ENCODE data around the gene PLEKHA6.

Gene PLEKHA6

DNA sequence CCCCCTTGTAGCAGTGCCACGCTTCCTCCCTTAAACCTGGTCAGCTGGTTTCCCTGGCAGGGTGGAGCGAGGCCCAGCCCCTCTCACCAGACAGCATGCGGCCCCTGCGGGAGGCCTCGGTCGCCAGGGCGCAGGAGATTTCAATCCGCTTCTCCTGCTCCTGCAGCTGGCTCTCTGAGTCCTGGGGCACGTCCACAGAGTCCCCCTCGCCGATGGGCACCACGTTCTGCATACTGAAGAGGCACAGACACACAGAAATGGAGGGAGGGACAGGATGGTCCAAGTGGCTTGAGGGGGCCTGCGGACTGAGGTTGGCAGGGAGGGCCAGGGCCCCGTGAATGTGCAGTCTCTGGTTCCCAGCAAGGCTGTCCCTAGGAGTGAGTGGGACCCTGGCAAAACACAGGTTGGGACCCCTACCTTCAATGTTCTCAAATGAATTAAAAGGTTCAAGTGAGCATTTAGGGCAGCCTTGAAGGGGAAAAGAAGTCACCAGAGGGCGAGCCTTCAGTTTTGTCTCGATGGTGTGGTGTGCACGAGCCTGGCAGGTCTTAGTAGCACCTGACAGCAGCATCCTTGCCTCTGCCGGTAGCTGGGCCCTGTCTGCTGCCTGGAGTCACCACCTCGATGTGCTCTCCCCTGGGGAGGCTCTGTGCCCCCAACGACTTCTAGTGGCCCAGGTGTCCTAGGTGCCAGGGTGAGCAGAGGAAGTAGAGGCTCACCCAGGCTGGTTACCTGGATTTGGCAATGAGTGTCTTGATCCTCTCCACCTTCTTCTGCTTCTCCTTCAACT, 131.5 kb downstream of the PLEKHA6 start:
- no peak for DNase-seq

DNA sequence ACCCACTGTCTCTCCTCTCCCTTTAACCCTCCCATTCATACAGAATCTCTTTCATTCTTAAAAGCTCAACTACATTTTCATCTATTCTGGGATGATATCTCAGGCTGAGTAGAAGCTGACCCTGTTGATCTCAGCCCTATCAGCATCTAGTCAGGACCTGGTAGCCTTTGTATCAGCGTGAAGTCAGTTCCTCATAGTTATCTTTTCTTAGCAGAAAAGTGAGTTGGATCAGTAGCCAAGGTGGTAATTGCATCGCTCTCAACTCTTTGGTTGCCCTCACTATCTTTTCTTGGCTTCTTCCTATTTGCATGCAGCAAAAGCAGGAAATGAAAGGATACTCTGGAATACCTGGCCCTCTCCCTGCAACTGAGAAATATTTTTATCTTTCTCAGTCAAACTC, 132.4 kb downstream of the PLEKHA6 start:
- no peak for DNase-seq

DNA sequence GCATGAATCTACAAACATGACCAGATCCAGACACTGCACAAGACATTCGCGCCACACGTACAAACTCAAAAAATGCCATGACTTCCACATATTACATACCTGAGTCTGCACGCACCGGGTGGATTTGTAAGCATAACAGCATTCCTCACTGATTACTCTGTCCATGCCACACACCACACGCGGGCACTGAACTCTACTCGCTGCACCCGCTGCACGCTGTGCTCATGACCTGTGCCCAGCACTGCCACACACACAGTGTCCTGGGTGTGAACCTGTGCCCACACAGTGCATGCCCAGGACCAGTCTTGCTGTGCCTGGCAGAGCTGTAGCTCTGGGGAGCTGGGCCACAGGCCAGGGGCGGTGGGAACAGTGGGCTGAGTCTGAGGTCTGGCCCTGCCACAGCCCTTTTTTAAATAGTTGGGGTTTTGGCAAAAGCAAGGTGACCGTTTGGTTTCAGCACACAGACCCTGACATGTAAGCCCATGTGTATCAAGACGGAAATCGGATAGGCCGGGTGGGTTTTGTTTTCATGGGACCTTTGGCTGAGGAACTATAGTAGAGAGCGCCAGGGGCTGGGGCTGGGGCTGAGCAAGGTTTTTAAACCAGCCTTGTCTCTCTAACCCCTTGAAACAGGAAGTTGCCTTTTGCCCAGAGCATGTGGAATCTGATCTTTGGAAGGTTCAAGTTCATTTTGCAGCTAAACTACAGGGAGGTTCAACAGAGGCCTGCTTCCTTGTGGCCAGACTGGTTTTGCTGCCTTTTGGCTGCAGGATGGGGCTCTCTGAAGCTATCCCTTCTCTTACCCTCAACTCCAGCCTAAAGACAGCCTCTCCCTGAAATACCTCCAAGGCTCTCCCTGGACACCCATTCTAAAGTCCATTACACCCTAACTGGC, 133.6 kb downstream of the PLEKHA6 start:
- no peak for DNase-seq

DNA sequence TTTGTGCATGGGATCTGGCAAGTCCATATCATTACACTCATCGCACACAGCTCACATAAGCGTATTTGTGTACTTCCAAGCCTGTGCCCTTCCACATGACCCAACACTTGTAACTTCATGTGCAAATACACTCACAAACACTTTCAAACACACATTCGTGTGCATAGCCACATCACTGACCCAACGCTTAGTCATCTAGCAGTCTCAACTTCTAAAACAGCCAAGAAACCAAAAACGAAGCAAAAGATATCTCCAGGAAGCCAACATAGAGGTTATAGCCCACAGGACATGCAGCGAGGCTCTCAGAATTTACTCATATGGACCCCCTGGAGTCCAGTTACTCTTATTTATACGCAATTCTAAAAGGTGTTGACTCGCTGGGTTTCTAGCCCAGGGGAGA, 135.1 kb downstream of the PLEKHA6 start:
- DNase-seq: no peak

DNA sequence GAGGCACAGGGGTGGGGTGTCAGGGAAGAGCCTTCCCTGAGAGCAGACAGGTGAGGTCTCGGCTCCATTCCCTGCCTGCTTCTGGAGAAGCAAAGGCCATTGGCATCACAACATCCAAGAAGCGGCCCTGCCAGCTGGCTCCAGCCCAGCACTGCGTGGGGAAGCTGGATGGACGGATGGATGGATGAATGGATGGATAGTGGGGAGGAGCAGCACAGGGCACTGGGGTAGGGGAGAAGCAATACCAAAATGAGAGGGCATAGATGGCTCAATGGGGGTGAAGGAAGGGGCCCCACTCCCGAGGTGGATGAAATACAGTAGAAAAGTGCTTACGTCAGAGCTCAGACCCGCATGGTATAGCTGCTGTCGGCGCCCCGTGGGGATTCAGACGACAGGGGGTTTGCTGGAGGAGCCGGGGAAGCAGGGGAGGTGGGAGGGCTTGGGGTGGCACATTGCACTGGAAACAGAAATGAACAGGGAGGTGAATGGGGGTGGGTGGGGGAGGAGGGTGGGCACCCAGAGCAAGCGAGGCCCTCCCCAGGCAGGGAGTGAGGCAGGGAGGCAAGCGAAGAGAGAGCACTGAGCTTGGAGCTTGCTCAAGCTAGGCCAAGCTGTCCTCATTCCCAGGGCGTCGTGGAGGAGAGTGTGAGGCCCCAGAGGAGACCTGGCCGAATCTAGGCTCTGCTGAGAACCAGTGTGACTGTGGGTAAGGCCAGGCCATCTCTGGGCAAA, 136.4 kb downstream of the PLEKHA6 start:
- no peak for DNase-seq

DNA sequence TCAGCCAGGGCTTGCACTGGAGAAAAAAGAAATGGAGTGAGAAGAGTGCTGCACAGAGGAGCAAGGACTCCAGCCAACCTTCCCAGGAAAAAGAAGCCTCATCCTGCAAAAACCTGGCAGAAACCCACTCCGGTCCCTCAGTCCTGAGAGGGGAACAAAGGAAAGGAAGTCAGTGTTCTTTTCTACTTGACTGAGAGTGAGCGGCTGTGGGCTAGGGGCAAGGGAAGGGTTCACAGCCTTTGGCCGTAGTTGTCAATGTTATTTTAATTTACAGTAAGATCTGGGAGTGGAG, 137.0 kb downstream of the PLEKHA6 start:
- DNase-seq: no peak

DNA sequence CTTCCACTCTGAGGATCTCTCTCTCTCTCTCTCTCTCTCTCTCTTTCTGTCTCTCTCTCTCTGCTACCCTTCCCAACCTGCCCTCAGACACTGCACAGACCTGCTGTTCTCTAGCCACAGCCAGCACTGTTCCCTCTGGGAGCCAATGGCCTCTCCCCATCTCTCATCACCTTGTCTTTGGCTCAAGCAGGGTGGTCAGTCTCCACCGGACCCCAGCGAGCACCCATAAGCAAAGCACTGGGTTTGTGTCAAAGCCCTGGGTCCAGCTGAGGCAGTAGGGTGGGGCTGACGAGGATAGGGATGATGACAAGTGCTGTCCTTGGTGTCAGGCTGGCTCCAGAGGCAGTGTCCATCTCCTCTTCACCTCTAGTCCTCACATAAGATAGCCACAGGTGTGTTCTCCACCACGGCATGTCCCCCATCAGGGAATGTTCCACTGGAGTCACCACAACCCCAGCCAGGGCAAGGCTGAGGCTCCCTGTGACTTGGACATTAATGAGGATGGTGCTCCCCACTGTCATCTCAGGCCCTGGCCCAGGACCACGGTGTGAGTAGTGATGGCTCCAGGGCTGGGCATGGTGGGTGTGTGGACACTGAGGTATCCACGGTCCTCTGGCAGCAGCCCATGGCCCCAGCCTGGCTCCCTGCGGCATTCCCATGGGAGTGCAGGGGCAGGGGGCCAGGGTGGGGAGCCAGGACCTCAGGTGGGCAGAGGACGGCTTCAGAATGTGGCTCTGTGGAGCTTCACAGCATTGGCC, 137.5 kb downstream of the PLEKHA6 start:
- DNase-seq: no peak

DNA sequence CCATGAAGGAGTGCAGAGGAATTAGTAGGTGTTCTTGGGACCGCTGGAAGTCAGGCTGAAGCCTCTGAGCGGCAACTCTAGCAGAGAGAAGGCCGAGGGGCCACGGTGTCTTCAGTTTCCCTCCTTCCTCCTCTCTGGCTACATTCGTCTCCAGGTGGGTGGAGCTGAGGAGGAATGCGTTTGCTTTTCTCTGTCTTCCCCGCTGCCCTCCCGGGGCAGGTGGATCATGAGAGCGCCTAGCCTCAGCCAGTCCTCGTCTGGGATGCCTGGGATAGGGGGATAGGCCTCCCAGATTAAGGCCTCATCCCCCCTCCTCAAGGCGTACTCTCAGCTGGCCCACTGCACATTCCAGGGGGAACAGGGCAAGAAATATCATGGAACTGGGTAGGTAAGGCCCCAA, 138.5 kb downstream of the PLEKHA6 start:
- DNase-seq: no peak

DNA sequence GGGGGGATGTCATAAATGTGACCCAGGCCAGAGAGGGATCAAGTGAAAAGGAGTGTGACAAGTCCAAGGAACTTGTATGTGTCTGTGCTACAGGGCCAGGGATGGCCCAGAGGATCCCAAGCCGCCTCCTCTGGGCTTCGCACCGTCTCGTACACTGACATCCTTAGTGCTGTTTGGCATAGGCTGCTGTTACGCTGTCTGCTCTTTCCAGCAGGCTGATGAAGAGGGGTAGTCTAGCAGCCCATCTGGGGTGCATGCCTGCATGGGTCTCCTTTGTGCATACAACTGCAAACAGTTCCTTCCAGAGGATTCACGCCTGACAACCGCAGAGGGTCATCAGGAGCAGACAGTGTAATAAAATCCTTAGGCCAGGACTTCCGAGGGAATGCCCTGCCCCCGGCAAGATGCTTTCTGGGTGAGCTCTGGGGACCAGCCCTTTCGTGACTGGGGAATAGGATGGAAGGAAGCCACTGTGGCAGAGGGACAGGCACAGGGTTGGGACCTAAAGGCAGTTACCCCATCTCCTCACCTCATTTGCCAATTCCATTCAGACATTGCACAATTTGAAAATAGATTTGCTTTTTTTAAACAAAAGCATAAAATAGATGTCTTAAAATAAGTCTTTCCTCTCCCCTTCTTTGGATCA, 139.6 kb downstream of the PLEKHA6 start:
- no peak for DNase-seq

DNA sequence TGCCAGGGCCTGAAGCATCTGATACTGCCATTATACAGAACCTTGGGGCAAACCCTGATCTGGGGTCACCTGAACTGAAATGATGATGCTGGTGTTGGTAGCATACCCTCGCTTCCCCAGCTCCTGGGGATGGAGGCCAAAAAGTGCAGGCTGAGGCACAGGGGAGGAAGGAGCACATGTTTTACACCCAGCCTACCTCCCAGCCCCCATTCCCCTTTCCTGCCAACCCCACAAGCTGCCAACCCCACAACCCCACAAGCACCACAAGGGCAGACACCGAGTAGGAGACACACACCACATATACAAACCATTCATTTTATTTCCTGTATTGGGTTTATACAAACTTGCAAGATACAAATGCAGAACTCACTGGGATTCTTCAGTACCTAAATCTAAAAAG, 141.2 kb downstream of the PLEKHA6 start:
- DNase-seq: no peak

DNA sequence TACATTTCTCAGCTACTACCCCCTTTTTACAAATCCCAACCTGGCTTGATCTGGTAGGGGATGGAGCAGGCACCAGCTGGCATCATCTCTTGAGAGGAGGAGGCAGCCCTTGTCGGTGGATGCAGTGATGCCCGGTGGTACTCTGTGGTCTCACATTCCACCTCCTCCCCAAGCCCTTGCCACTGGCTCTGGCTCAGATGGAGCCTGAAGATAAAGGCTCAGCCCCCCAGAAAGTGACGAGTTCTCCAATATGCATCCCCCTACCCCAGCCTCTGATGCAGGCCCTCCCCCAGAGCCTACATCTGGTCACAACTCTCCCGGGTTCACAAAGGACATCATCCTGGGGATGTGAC, 142.1 kb downstream of the PLEKHA6 start:
- DNase-seq: no peak

DNA sequence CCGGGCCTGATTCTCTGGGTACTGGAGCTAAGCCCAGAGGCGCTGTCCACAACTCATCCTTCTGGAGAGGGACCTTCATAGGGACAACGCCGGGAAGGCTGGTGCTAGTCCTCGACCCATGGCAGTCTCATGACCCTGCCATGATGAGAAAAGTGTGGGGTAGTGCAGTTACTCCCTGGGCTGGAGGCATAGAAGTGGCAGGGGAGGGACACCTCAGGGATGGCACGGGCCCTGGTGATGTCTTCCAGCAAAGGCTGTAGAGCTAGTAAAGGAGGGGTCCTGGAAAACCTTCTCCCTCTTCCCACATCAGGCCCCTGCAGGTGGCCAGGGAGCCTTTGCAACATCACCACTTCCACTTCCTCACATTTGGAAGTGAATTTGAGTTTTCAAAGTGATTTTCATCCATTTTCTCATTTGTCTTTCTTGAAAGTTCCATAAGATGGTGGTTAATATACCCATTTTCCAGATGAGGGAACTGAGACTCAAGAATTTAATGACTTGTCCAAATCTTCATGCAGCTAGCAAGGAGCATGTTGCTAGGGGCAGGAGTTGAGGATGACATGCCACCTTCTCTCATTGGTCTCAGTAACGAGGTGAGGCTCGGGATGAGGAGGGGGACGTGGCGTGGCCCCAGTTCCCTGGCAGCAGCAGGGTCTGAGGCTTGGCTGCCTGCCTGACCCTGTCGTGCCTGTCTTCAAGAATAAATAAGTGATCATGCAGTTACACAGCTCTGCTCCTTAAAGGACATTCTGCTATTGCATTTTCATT, 142.7 kb downstream of the PLEKHA6 start:
- DNase-seq: no peak

DNA sequence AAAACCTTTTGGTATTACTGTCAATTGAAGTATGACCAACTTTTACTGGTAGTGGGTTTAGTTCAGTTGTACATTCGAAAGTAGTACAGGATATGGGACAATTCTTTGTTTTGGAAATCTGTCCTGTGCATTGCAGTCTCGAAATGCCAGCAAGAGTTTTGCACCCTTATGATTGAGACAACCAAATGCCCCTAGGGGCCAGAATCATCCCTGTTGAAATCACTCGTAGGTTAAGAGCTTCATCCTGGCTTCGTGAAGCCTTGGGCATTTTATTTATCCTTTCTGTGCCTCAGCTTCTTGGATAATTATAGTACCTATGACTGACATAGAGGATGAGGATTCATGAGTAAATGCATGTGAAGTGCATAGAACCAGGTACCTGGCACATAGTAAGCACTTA, 143.5 kb downstream of the PLEKHA6 start:
- no peak for DNase-seq

DNA sequence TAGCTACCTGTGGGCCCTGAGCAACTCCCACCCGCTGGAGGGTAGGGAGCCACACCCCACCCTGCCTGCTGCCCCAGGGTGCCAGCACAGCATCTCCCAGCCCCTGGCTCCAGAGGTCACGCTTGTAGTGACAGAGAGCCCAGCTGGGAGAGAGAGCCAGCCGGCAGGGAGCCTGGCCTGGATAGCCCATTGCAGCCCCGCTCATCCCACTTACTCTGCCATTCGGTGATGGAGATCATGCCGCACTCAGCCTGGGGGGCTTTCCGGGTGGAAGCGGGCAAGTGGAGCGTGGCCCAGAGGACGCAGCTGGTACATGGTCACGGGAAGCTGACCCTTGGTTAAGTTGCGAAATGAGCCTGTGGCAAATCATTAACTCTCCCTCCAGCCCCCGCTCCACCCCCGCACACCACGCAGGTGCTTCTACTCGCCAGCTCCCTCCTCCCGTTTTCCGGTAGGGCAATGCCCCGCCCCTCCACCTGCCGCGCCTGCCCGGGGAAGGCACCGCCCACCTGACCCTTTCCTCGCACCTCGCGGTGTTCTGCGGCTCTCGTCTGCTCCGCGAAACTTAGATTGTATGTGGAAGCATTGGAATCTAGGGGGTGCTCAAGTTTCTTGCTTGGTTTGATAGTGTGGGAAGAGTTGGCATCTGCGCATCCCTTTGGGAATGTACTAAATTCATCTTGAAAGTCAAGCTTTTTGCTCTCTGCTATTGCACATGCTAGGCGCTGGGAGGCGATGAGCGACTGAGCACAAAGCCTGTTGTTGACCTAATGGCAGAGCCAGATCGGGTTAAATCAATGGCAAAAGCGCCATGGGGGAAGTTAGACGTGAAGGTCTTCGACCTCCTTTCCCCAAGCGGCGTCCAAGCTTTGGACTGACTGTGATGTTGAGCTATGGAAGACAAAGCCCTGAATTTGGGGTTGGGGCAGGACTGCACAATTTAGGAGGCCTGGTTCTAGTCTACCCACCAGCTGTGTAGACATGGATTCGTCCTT, 145.8 kb downstream of the PLEKHA6 start, which contains the start of gene GOLT1A:
GOLT1A (minus strand) TSS at position 321 of the 995 bp plus-strand sequence; CDS start at position 239, 82 bp downstream.
- DNase-seq: peak; percentile 91 to 93

DNA sequence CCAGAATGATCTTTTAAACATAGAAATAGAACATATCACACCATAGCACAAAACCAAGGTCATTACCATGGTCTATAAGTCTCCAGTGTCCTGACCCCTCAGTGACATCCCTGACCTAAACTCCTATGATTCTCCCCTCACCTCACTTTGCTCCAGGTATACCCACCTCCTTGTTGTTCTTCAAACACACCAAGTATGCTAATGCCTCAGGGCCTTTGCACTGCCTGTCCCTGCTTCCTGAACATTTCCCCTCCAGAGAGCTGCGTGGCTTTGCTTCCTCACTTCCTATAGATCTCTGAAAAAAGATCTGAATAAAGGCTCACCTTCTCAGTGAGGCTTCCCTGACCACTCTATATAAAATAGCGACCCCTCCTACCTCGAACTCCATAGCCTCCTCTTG, 147.0 kb downstream of the PLEKHA6 start:
- DNase-seq: no peak

DNA sequence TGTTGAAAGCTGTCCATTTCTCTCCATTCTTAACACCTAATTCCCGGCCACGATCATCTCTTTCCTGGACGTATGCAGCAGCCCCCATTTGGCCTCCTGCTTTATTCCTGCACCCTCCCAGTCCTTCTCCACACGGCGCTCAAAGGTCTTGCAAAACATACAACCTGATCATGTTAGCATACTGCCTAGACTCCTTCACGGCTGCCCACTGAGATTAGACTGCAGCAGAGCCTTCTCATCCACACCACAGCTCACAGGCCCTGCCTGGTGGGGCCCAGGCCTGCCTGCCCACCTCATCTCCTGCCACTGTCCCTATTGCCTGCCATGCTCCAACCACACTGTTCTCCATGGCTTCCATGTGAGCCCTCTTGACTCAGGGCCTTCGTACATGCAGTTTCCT, 148.7 kb downstream of the PLEKHA6 start:
- no peak for DNase-seq

DNA sequence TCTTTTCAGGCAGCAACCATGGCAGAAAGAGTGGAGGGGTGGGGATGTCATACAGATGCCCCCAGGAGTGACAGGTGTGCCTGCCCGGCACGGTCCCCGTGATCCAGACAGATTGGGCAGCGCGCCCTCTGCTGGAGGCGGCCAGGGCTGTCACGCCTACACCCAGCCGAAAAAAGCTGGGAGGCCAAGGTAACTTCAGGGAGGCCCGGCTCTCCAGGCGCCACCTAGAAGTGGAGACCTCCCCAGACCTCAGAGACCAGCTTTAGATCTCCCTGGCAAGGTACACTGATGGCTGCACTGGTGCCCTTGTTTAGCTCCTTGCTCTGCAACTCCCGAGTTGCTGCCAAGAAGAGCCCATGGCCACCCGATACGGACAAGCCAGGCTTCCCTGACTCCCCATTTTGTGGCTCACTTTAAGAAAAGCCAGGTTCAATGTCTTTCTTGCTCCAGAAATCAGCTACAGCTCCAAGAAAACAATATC, 152.6 kb downstream of the PLEKHA6 start:
- DNase-seq: peak; percentile 42 to 55

DNA sequence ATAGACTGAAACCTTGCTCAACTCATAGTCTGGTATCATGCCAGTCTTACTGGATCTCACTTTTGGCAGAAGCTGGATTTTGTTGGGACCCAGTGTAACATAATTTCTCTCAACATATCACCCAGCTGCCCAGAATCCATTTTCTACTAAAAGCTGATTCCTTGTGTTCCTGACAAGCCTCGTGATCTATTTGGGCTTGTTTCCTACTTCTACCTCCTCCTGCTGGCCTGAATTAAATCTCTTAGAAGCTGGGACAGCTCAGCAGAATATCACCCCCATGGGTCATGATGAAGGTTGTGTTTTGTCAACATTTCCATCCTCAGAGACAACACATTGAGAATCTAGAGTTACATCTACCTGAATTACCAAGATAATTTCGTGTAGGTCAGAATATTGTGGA, 153.6 kb downstream of the PLEKHA6 start:
- DNase-seq: no peak

DNA sequence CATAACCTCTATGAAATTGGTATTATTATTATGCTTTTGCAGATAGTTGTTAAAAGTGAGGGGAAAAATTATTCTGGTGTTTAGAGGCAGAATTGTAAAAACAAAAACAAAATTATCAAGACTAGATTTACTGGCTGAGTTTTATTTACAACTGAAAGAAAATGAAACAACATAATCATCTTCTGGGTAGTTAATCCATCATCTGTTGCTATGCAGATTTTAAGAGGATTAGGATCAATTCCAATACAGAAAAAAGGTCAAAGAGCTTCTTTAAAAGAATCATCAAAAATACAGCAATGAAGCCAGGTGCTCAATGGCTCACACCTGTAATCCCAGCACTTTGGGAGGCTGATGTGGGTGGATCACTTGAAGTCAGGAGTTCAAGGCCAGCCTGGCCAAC, 154.2 kb downstream of the PLEKHA6 start:
- no peak for DNase-seq

DNA sequence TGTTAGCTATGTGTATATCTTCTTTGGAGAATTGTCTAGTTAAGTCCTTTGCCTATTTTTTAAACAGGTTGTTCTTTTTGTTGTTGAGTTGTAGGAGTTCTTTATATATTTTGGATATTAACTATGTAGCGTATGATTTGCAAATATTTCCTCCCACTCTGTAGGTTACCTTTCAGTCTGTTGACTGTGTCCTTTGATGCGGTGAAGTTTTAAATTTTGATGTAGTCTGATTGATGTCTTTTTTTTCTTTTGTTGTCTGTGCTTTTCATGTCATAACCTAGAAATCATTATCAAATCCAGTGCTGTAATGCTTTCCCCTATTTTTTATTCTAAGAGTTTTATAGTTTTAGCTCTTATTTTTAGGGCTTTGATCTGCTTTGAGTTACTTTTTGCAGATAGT, 154.8 kb downstream of the PLEKHA6 start:
- DNase-seq: no peak
